ENCODE data around the gene SLC26A9. TPM values are rescaled to one million over a fixed set of nuclear protein-coding genes. Genes with fewer than 3 reads are reported as not detected.
"Not testable (repeated sequence)": the region's sequence is repeated elsewhere in the genome, so short reads cannot be mapped to it uniquely, and the experiment has no call there.

SLC26A9 gene
- total and polyA plus RNA-seq, 4 donors = 0.13 to 0.18 (median 0.18) TPM; not detected in 1

DNA sequence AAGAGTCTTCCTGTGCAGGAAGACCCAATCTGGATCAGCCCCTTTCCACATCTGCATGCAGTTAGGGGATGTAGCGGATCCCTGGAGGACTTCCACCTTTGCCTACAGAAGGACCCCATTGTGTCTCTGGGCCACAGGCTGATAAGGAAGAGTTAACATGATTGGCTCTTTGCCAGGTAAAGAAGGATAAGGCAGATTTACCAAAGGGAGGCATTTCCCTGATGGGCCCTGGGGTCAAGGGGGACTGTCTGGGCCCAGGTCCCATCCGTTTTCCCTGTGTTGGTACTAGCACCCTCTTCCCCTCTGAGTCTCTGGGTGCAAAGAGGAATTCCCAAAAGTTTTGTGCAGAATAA, 29.1 kb downstream of the SLC26A9 start:
- Histone ChIP-seq H3K4me1 (ENCODE audit: control insufficient read depth in 1 of 2, insufficient read depth in 2 of 2, low read length in 2 of 2) (peaks cover 0 to 9% of the 10 kb centered on the region in 2 donors), H3K27me3 (ENCODE audit: control insufficient read depth in 1 of 2, insufficient read depth in 2 of 2, low read length in 1 of 2) (no peaks in the 10 kb centered on the region), H3K9me3 (ENCODE audit: control insufficient read depth, low read length) (no peaks in the 10 kb centered on the region), H3K4me3 (ENCODE audit: low read length in 2 of 2) (no peak overlapping the region), H3K27ac (ENCODE audit: low read depth in 1 of 2, low read length in 2 of 2) (peak overlapping the region in 1 of 2 donors; percentile 71), H3K36me3 (ENCODE audit: control insufficient read depth in 1 of 2, insufficient read depth in 2 of 2, low read length in 1 of 2) (no peaks in the 10 kb centered on the region)
- no peak for DNase-seq
- no peak for ATAC-seq (ENCODE audit: low FRiP score)
- intact Hi-C loops (cut with DNase I) = loop anchor here in 1 of 2 donors (5.0 kb wide), 1 partner anchor 102 kb away; the partner anchor contains the start of gene SLC41A1
- WGBS, 2 donors = 46 to 52% methylated on average over 2 of the region's 2 CpGs

DNA sequence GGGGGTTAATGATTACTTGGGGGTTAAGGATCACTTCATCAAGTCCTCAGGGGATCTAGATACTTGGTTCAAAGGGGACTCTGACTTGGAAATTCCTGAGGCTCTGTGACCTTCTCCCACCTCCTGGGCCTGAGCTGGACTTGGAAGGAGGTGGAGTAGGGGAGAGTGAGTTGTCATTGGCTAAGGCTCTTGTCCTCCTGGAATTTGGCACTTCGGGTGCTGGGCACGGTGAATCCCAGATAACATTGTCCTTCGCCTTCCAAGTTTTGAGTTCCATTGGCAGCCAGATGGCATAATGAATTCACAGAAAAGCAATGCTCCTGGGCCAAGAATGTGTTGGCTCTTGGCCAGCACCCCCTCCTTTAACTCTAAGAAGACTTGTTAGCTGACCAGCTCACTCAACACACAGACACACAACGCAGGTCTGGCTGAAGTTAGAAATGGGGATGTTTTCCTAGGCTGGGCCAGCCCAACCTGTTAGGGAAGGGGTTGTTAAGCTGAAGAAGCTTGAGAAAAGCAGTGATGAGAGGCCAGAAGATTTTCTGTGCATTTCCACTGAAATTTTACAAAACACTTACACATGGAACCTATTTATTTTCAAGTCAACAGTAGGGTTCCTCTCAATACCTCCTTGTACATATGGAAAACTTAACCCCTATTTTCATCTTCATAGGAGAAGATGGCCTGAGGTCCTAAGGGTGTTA, 29.7 kb downstream of the SLC26A9 start:
- Histone ChIP-seq H3K36me3 (ENCODE audit: control insufficient read depth in 1 of 2, insufficient read depth in 2 of 2, low read length in 1 of 2) (no peaks in the 10 kb centered on the region), H3K27ac (ENCODE audit: low read depth in 1 of 2, low read length in 2 of 2) (peak overlapping the region; percentile 18 to 92), H3K4me3 (ENCODE audit: low read length in 2 of 2) (no peak overlapping the region), H3K27me3 (ENCODE audit: control insufficient read depth in 1 of 2, insufficient read depth in 2 of 2, low read length in 1 of 2) (no peaks in the 10 kb centered on the region), H3K9me3 (ENCODE audit: control insufficient read depth, low read length) (no peaks in the 10 kb centered on the region), H3K4me1 (ENCODE audit: control insufficient read depth in 1 of 2, insufficient read depth in 2 of 2, low read length in 2 of 2) (peaks cover 0 to 9% of the 10 kb centered on the region in 2 donors)
- DNase-seq (peak; percentile 85 to 86), ATAC-seq (ENCODE audit: low FRiP score) (peak; percentile 69)
- intact Hi-C loops (cut with DNase I) = loop anchor here in 1 of 2 donors (5.0 kb wide), 1 partner anchor 101 kb away; the partner anchor contains the start of gene SLC41A1
- 0 to 3% methylated on average over 4 of the region's 4 CpGs for WGBS, 2 donors

DNA sequence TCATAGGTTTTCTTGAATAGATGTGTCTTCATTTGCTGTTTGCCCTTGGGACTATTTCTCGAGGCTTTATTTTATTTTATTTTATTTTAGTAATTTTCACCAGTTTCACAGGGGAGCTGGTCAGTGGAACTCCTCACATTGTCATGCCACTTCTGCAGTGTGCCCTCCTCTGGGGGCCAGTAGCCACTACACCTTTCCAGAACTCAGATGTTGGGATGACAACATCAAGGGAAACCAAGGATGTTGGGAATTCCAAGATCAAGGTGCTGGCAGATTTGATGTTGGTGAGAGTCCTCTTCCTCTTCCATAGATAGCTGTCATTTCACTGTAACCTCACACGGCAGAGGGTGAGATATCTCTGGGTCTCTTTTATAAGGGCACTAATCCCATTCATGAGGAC, 35.5 kb downstream of the SLC26A9 start:
- 48 to 51% methylated on average over 2 of the region's 2 CpGs for WGBS, 2 donors
- DNase-seq (no peak), ATAC-seq (ENCODE audit: low FRiP score) (no peak)
- no peaks in the 10 kb centered on the region for H3K36me3 ChIP-seq (ENCODE audit: control insufficient read depth in 1 of 2, insufficient read depth in 2 of 2, low read length in 1 of 2)
- H3K9me3 ChIP-seq (ENCODE audit: control insufficient read depth, low read length) = no peaks in the 10 kb centered on the region
- H3K4me3 ChIP-seq (ENCODE audit: low read length in 2 of 2) = no peak overlapping the region
- no peak overlapping the region for H3K27ac ChIP-seq (ENCODE audit: low read depth in 1 of 2, low read length in 2 of 2)
- no peaks in the 10 kb centered on the region for H3K27me3 ChIP-seq (ENCODE audit: control insufficient read depth in 1 of 2, insufficient read depth in 2 of 2, low read length in 1 of 2)
- no peaks in the 10 kb centered on the region for H3K4me1 ChIP-seq (ENCODE audit: control insufficient read depth in 1 of 2, insufficient read depth in 2 of 2, low read length in 2 of 2)
- intact Hi-C loops (cut with DNase I) = no loop called here

DNA sequence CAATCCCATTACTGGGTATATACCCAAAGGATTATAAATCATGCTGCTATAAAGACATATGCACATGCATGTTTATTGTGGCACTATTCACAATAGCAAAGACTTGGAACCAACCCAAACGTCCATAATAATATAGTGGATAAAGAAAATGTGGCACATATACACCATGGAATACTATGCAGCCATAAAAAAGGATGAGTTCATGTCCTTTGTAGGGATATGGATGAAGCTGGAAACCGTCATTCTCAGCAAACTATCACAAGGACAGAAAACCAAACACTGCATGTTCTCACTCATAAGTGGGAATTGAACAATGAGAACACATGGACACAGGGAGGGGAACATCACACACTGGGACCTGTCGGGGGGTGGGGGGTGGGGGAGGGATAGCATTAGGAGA, 38.2 kb downstream of the SLC26A9 start:
- H3K4me1 ChIP-seq (ENCODE audit: control insufficient read depth in 1 of 2, insufficient read depth in 2 of 2, low read length in 2 of 2); H3K27ac ChIP-seq (ENCODE audit: low read depth in 1 of 2, low read length in 2 of 2); H3K4me3 ChIP-seq (ENCODE audit: low read length in 2 of 2); DNase-seq; ATAC-seq (ENCODE audit: low FRiP score); H3K36me3 ChIP-seq (ENCODE audit: control insufficient read depth in 1 of 2, insufficient read depth in 2 of 2, low read length in 1 of 2); intact Hi-C loops (cut with DNase I); H3K9me3 ChIP-seq (ENCODE audit: control insufficient read depth, low read length); H3K27me3 ChIP-seq (ENCODE audit: control insufficient read depth in 1 of 2, insufficient read depth in 2 of 2, low read length in 1 of 2): not testable (repeated sequence)
- WGBS, 2 donors = 70% methylated on average over 2 to 3 of the region's 3 CpGs

DNA sequence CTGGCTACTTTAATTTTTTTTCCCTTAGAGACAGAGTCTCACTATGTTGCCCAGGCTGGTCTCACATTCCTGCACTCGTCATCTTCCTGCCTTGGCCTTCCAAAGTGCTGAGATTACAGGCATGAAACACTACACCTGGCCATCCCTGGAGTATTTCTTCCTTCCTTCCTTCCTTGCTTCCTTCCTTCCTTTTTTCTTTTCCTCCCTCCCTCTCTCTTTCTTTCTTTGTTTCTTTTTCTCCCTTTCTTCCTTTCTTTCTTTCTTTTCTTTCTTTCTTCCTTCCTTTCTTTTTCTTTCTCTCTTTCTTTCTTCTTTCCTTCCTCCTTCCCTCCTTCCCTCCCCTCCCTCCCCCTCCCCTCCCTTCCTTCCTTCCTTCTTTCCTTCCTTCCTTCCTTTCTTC, 46.9 kb downstream of the SLC26A9 start:
- H3K27me3 ChIP-seq (ENCODE audit: control insufficient read depth in 1 of 2, insufficient read depth in 2 of 2, low read length in 1 of 2) = no peaks in the 10 kb centered on the region
- no peak for ATAC-seq (ENCODE audit: low FRiP score)
- no peak overlapping the region for H3K27ac ChIP-seq (ENCODE audit: low read depth in 1 of 2, low read length in 2 of 2)
- peaks cover 0 to 1% of the 10 kb centered on the region in 2 donors for H3K36me3 ChIP-seq (ENCODE audit: control insufficient read depth in 1 of 2, insufficient read depth in 2 of 2, low read length in 1 of 2)
- no peaks in the 10 kb centered on the region for H3K4me1 ChIP-seq (ENCODE audit: control insufficient read depth in 1 of 2, insufficient read depth in 2 of 2, low read length in 2 of 2)
- WGBS, 2 donors = 87 to 100% methylated on average over 1 of the region's 1 CpG
- no peak overlapping the region for H3K4me3 ChIP-seq (ENCODE audit: low read length in 2 of 2)
- no peak for DNase-seq
- peaks cover 3% of the 10 kb centered on the region for H3K9me3 ChIP-seq (ENCODE audit: control insufficient read depth, low read length)
- intact Hi-C loops (cut with DNase I) = no loop called here

DNA sequence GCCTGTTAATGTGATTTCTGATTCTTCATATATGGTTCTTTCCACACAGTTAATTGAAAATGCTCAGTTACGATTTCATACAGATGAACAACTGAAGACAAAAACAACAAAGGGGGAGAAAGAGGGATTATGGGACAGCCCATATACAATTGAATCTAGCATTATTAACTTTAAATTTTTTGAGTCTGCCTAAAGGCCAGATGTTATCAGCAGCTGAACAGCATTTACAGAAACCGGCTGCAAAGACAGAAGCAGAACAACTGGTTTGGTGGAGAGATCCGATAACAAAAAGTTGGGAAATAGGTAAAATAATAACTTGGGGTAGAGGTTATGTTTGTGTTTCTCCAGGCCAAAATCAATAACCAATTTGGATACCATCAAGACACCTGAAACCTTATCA, 49.1 kb downstream of the SLC26A9 start:
- DNase-seq; H3K4me1 ChIP-seq (ENCODE audit: control insufficient read depth in 1 of 2, insufficient read depth in 2 of 2, low read length in 2 of 2); H3K36me3 ChIP-seq (ENCODE audit: control insufficient read depth in 1 of 2, insufficient read depth in 2 of 2, low read length in 1 of 2); intact Hi-C loops (cut with DNase I); H3K27ac ChIP-seq (ENCODE audit: low read depth in 1 of 2, low read length in 2 of 2); ATAC-seq (ENCODE audit: low FRiP score); H3K4me3 ChIP-seq (ENCODE audit: low read length in 2 of 2); H3K27me3 ChIP-seq (ENCODE audit: control insufficient read depth in 1 of 2, insufficient read depth in 2 of 2, low read length in 1 of 2); H3K9me3 ChIP-seq (ENCODE audit: control insufficient read depth, low read length): not testable (repeated sequence)
- 96 to 97% methylated on average over 3 of the region's 3 CpGs for WGBS, 2 donors

DNA sequence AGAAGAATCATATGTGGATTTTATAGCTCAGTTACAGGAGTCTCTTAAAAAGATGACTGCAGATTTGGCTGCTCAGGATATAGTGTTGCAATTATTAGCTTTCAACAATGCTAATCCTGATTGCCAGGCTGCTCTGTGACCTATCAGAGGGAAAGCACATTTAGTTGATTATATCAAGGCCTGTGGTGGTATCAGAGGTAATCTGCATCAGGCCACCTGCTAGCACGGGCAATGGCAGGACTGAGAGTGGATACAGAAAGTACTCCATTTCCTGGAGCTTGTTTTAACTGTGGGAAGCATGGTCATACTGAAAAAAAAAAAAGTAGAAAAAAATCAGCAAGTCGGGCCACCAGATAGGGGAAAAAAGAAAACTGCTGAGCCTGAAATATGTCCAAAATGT, 51.1 kb downstream of the SLC26A9 start:
- H3K9me3 ChIP-seq (ENCODE audit: control insufficient read depth, low read length); H3K4me1 ChIP-seq (ENCODE audit: control insufficient read depth in 1 of 2, insufficient read depth in 2 of 2, low read length in 2 of 2); H3K4me3 ChIP-seq (ENCODE audit: low read length in 2 of 2); DNase-seq; intact Hi-C loops (cut with DNase I); H3K27me3 ChIP-seq (ENCODE audit: control insufficient read depth in 1 of 2, insufficient read depth in 2 of 2, low read length in 1 of 2); ATAC-seq (ENCODE audit: low FRiP score); H3K27ac ChIP-seq (ENCODE audit: low read depth in 1 of 2, low read length in 2 of 2); H3K36me3 ChIP-seq (ENCODE audit: control insufficient read depth in 1 of 2, insufficient read depth in 2 of 2, low read length in 1 of 2): not testable (repeated sequence)
- 1 to 9% methylated on average over 2 of the region's 2 CpGs for WGBS, 2 donors

DNA sequence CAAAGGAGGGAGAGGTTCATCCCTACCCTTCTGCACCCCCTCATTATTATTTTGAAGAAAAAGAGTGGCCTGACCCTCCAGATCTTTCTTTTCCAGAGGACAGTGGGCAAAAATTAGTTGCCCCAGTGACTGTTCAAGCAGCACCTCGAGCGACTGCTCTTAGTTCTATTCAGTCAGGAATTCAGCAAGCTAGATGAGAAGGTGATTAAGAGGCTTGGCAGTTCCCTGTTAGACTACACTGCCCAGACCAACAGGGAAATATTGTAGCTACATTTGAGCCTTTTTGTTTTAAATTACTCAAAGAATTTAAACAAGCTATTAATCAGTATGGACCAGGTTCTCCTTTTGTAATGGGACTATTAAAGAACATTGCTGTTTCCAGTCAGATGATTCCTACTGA, 51.8 kb downstream of the SLC26A9 start:
- DNase-seq; ATAC-seq (ENCODE audit: low FRiP score); intact Hi-C loops (cut with DNase I); H3K27me3 ChIP-seq (ENCODE audit: control insufficient read depth in 1 of 2, insufficient read depth in 2 of 2, low read length in 1 of 2); H3K4me1 ChIP-seq (ENCODE audit: control insufficient read depth in 1 of 2, insufficient read depth in 2 of 2, low read length in 2 of 2); H3K27ac ChIP-seq (ENCODE audit: low read depth in 1 of 2, low read length in 2 of 2); H3K36me3 ChIP-seq (ENCODE audit: control insufficient read depth in 1 of 2, insufficient read depth in 2 of 2, low read length in 1 of 2); H3K9me3 ChIP-seq (ENCODE audit: control insufficient read depth, low read length); H3K4me3 ChIP-seq (ENCODE audit: low read length in 2 of 2): not testable (repeated sequence)
- WGBS, 2 donors = 7 to 28% methylated on average over 2 of the region's 2 CpGs

DNA sequence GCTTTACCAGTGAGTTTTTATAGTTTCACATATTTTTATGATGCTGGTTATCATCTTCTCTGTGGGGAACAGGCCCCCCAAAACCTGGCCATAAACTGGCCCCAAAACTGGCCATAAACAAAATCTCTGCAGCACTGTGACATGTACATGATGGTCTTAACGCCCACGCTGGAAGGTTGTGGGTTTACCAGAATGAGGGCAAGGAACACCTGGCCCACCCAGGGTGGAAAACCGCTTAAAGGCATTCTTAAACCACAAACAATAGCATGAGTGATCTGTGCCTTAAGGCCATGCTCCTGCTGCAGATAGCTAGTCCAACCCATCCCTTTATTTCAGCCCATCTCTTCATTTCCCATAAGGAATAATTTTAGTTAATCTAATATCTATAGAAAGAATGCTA, 52.6 kb downstream of the SLC26A9 start:
- DNase-seq; H3K27ac ChIP-seq (ENCODE audit: low read depth in 1 of 2, low read length in 2 of 2); intact Hi-C loops (cut with DNase I); H3K4me3 ChIP-seq (ENCODE audit: low read length in 2 of 2); H3K27me3 ChIP-seq (ENCODE audit: control insufficient read depth in 1 of 2, insufficient read depth in 2 of 2, low read length in 1 of 2); H3K9me3 ChIP-seq (ENCODE audit: control insufficient read depth, low read length); ATAC-seq (ENCODE audit: low FRiP score); H3K4me1 ChIP-seq (ENCODE audit: control insufficient read depth in 1 of 2, insufficient read depth in 2 of 2, low read length in 2 of 2); H3K36me3 ChIP-seq (ENCODE audit: control insufficient read depth in 1 of 2, insufficient read depth in 2 of 2, low read length in 1 of 2): not testable (repeated sequence)
- WGBS, 2 donors = 97 to 100% methylated on average over 3 of the region's 3 CpGs
